HG02798 (cell line): Measurements from ENCODE around the gene GLIS1.

ENCODE experiments used
- ATAC-seq: cut with Tn5 transposase; IDR thresholded peaks from one replicate; pipeline ENCODE4 v1.9.1; 2021; ENCODE audit warnings: mild to moderate bottlenecking; ENCODE audit not compliant: unreplicated experiment, poor library complexity

Gene GLIS1

GRCh38 chr1:53484705-53485477, 254.1 kb downstream of the GLIS1 start:
- ATAC-seq: no peak

- ATAC-seq: no peak
Observed at GRCh38 chr1:53483656-53484055, 255.3 kb downstream of the GLIS1 start.

- ATAC-seq: no peak
Observed at GRCh38 chr1:53483170-53483569, 255.8 kb downstream of the GLIS1 start.

GRCh38 chr1:53482441-53483153, 256.4 kb downstream of the GLIS1 start:
- ATAC-seq: no peak

- ATAC-seq: no peak
Observed at GRCh38 chr1:53481456-53481855, 257.5 kb downstream of the GLIS1 start.

- ATAC-seq: no peak
Observed at GRCh38 chr1:53480678-53481077, 258.3 kb downstream of the GLIS1 start.

- no peak for ATAC-seq
Observed at GRCh38 chr1:53478502-53478818, 260.5 kb downstream of the GLIS1 start.

GRCh38 chr1:53477651-53478501, 261.1 kb downstream of the GLIS1 start:
- ATAC-seq: no peak

GRCh38 chr1:53476579-53476978, 262.4 kb downstream of the GLIS1 start:
- ATAC-seq: no peak

- ATAC-seq: no peak
Observed at GRCh38 chr1:53475664-53476063, 263.3 kb downstream of the GLIS1 start.

- ATAC-seq: no peak
Observed at GRCh38 chr1:53473463-53473862, 265.5 kb downstream of the GLIS1 start.

GRCh38 chr1:53471000-53471399, 268.0 kb downstream of the GLIS1 start:
- no peak for ATAC-seq

GRCh38 chr1:53470584-53470983, 268.4 kb downstream of the GLIS1 start:
- no peak for ATAC-seq

GRCh38 chr1:53470155-53470554, 268.8 kb downstream of the GLIS1 start:
- ATAC-seq: no peak

GRCh38 chr1:53469373-53469772, 269.6 kb downstream of the GLIS1 start:
- no peak for ATAC-seq

- no peak for ATAC-seq
Observed at GRCh38 chr1:53468374-53468773, 270.6 kb downstream of the GLIS1 start.

- ATAC-seq: no peak
Observed at GRCh38 chr1:53467391-53467790, 271.6 kb downstream of the GLIS1 start.

GRCh38 chr1:53465023-53465957, 273.7 kb downstream of the GLIS1 start:
- ATAC-seq: no peak

GRCh38 chr1:53463961-53464899, 274.7 kb downstream of the GLIS1 start:
- no peak for ATAC-seq
